Neural cell (in vitro differentiated cells): ENCODE results near the gene DCDC1.

ENCODE experiments used
- EP300 ChIP-seq: fragments of 450-650 bp; conservative IDR thresholded peaks from 2 replicates; pipeline ENCODE4 v1.6.1; 2014; ENCODE audit warnings: antibody characterized with exemption, mild to moderate bottlenecking, moderate library complexity; ENCODE audit not compliant: poor library complexity, severe bottlenecking
- EZH2 ChIP-seq: fragments of 200-600, 300-800 bp; shearing (Covaris generic), sonication (generic); IDR thresholded peaks from 2 replicates; pipeline ENCODE4 v1.6.1; 2014; ENCODE audit warnings: antibody characterized with exemption, low read length, borderline replicate concordance, mild to moderate bottlenecking; ENCODE audit not compliant: insufficient read depth, poor library complexity, severe bottlenecking
- MXI1 ChIP-seq: fragments of 450-650 bp; conservative IDR thresholded peaks from 2 replicates; pipeline ENCODE4 v1.6.1; 2014; ENCODE audit warnings: antibody characterized with exemption, mild to moderate bottlenecking; ENCODE audit not compliant: poor library complexity, severe bottlenecking
- POLR2AphosphoS5 ChIP-seq: IDR thresholded peaks from 2 replicates; pipeline ENCODE4 v1.6.1; 2012
- RAD21 ChIP-seq: fragments of 450-650 bp; conservative IDR thresholded peaks from 2 replicates; pipeline ENCODE4 v1.6.1; 2014; ENCODE audit warnings: antibody characterized with exemption, mild to moderate bottlenecking, moderate library complexity
- SMC3 ChIP-seq: fragments of 450-650 bp; conservative IDR thresholded peaks from 2 replicates; pipeline ENCODE4 v1.6.1; 2014; ENCODE audit warnings: antibody characterized with exemption, mild to moderate bottlenecking, moderate library complexity; ENCODE audit not compliant: poor library complexity
- TAF1 ChIP-seq: IDR thresholded peaks from 2 replicates; pipeline ENCODE4 v1.6.1; 2012; ENCODE audit warnings: low read depth
- TF ChIP-seq, protein P1 (sequence below): fragments of 450-650 bp; IDR thresholded peaks from 2 replicates; pipeline ENCODE4 v1.5.1; 2014; ENCODE audit warnings: antibody characterized with exemption, mild to moderate bottlenecking, moderate library complexity; ENCODE audit not compliant: poor library complexity, severe bottlenecking
- TF ChIP-seq, protein P2 (sequence below): IDR thresholded peaks from 2 replicates; pipeline ENCODE4 v1.6.1; 2012; ENCODE audit warnings: borderline replicate concordance

DNA sequence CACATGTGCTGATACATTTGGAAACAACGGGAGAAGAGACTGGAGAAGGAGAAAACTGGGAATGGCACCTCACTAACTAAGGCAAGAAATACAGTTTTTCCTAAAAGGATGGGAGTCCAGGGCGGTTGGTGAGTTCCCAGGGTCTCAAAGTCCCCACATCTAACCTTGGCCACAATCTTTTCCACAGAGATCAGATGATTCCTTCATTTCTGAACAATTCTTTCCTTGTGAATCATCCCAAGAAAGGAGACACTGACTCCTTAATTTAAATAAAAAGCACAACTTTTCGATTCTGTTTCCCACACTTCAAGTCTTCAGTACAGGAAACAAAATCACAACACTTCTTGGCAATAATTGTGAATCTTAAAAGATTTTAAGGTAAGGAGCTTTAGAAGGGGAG is 384.7 kb downstream of the DCDC1 start:
- TF ChIP-seq, protein P1, sequence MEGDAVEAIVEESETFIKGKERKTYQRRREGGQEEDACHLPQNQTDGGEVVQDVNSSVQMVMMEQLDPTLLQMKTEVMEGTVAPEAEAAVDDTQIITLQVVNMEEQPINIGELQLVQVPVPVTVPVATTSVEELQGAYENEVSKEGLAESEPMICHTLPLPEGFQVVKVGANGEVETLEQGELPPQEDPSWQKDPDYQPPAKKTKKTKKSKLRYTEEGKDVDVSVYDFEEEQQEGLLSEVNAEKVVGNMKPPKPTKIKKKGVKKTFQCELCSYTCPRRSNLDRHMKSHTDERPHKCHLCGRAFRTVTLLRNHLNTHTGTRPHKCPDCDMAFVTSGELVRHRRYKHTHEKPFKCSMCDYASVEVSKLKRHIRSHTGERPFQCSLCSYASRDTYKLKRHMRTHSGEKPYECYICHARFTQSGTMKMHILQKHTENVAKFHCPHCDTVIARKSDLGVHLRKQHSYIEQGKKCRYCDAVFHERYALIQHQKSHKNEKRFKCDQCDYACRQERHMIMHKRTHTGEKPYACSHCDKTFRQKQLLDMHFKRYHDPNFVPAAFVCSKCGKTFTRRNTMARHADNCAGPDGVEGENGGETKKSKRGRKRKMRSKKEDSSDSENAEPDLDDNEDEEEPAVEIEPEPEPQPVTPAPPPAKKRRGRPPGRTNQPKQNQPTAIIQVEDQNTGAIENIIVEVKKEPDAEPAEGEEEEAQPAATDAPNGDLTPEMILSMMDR = no peak
- TF ChIP-seq, protein P2, sequence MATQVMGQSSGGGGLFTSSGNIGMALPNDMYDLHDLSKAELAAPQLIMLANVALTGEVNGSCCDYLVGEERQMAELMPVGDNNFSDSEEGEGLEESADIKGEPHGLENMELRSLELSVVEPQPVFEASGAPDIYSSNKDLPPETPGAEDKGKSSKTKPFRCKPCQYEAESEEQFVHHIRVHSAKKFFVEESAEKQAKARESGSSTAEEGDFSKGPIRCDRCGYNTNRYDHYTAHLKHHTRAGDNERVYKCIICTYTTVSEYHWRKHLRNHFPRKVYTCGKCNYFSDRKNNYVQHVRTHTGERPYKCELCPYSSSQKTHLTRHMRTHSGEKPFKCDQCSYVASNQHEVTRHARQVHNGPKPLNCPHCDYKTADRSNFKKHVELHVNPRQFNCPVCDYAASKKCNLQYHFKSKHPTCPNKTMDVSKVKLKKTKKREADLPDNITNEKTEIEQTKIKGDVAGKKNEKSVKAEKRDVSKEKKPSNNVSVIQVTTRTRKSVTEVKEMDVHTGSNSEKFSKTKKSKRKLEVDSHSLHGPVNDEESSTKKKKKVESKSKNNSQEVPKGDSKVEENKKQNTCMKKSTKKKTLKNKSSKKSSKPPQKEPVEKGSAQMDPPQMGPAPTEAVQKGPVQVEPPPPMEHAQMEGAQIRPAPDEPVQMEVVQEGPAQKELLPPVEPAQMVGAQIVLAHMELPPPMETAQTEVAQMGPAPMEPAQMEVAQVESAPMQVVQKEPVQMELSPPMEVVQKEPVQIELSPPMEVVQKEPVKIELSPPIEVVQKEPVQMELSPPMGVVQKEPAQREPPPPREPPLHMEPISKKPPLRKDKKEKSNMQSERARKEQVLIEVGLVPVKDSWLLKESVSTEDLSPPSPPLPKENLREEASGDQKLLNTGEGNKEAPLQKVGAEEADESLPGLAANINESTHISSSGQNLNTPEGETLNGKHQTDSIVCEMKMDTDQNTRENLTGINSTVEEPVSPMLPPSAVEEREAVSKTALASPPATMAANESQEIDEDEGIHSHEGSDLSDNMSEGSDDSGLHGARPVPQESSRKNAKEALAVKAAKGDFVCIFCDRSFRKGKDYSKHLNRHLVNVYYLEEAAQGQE = no peak
- TF ChIP-seq EP300 (no peak), SMC3 (no peak), TAF1 (no peak), EZH2 (no peak), POLR2AphosphoS5 (no peak), MXI1 (no peak), RAD21 (no peak)
